ENCODE measurements around the gene PDIA5.
"Not testable (repeated sequence)": the region's sequence is repeated elsewhere in the genome, so short reads cannot be mapped to it uniquely, and the experiment has no call there.

PDIA5 gene

DNA sequence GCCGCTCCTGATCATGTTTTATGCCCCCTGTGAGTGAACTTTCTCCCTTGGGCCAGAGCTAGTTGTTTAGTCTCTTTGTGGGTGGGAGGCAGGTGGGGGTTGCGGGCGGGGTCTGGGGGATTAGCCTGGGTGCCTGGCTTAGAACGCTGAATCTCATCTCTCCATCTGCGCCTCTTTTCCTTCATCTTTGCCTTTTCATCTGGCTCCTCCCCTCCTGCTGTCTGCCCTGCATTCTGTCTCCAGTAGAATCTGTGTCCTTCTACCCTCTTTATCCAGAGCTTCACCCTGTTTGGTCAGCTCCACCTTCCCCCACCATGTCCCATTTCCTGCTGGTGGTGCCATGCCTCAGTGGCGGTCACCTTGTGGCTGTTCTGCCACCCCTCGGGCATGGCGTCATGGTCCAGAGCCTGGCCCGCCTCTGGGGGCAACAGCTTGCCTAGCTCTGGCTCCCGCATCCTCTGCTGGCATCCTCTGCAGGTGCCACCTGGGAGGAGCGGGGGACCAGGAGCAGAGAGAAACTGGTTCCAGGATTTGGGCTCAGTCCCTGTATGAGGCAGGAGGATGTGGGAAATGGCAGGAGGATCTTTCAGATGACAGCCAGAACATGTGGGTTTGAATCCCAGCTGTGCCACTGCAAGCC, 44.3 kb downstream of the PDIA5 start:
- H3K4me3 ChIP-seq (ENCODE audit: low read depth, low read length) = no peak overlapping the region
- no peak for DNase-seq (ENCODE audit: low read depth, low spot score)
- in situ Hi-C loops (cut with HindIII; ENCODE audit: low sequenced_read_pairs) = no loop called here
- TF ChIP-seq, protein P1, sequence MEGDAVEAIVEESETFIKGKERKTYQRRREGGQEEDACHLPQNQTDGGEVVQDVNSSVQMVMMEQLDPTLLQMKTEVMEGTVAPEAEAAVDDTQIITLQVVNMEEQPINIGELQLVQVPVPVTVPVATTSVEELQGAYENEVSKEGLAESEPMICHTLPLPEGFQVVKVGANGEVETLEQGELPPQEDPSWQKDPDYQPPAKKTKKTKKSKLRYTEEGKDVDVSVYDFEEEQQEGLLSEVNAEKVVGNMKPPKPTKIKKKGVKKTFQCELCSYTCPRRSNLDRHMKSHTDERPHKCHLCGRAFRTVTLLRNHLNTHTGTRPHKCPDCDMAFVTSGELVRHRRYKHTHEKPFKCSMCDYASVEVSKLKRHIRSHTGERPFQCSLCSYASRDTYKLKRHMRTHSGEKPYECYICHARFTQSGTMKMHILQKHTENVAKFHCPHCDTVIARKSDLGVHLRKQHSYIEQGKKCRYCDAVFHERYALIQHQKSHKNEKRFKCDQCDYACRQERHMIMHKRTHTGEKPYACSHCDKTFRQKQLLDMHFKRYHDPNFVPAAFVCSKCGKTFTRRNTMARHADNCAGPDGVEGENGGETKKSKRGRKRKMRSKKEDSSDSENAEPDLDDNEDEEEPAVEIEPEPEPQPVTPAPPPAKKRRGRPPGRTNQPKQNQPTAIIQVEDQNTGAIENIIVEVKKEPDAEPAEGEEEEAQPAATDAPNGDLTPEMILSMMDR (IDR thresholded peaks at IDR 0.05; ENCODE audit: low read depth, low read length) = no peak

GRCh38 chr3:123111640-123112039, 44.8 kb downstream of the PDIA5 start:
- no peak overlapping the region for H3K4me3 ChIP-seq (ENCODE audit: low read depth, low read length)
- in situ Hi-C loops (cut with HindIII; ENCODE audit: low sequenced_read_pairs) = no loop called here
- TF ChIP-seq, protein P1 (IDR thresholded peaks at IDR 0.05; ENCODE audit: low read depth, low read length) = no peak
- no peak for DNase-seq (ENCODE audit: low read depth, low spot score)

DNA sequence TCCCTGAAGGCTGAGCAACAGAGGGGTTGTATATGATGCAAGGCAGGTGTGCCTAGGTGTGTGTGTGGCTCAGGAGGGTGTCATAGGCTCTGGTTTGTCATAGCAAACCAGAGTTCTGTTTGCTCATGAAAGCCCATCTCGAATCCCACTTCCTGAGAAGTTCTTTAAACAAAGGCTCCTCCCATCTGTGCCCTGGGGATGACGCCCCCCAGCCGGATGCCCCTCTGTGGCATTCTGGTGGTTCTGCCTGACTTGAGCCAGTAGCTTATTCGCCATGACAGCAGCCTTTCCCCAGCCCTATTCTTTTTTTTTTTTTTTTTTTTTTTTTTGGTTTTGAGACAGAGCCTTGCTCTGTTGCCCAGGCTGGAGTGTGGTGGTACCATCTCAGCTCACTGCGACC, 45.4 kb downstream of the PDIA5 start:
- in situ Hi-C loops (cut with HindIII; ENCODE audit: low sequenced_read_pairs) = no loop called here
- TF ChIP-seq, protein P1 (IDR thresholded peaks at IDR 0.05; ENCODE audit: low read depth, low read length) = no peak
- no peak overlapping the region for H3K4me3 ChIP-seq (ENCODE audit: low read depth, low read length)

DNA sequence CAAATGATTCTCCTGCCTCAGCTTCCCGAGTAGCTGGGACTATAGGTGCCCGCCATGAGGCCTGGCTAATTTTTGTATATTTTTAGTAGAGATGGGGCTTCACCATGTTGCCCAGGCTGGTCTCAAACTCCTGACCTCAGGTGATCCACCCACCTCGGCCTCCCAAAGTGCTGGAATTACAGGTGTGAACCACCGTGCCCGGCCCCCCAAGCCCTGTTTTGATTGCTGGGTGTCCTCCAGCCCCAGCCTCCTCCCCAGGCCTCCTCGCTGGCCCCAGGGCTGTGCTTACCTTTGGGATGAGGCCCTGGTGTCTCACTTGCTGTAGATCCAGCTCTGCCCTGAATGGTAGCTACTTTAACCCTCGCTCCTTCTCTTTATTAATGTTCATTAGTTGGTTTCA, 45.8 kb downstream of the PDIA5 start:
- H3K4me3 ChIP-seq (ENCODE audit: low read depth, low read length); in situ Hi-C loops (cut with HindIII; ENCODE audit: low sequenced_read_pairs); DNase-seq (ENCODE audit: low read depth, low spot score): not testable (repeated sequence)

More for the DNA sequence above, 45.4 kb downstream of the PDIA5 start:
- DNase-seq (ENCODE audit: low read depth, low spot score) = no peak

GRCh38 chr3:123113889-123114450, 47.1 kb downstream of the PDIA5 start:
- in situ Hi-C loops (cut with HindIII; ENCODE audit: low sequenced_read_pairs) = no loop called here
- no peak overlapping the region for H3K4me3 ChIP-seq (ENCODE audit: low read depth, low read length)
- no peak for DNase-seq (ENCODE audit: low read depth, low spot score)
- TF ChIP-seq, protein P1 (IDR thresholded peaks at IDR 0.05; ENCODE audit: low read depth, low read length) = no peak

DNA sequence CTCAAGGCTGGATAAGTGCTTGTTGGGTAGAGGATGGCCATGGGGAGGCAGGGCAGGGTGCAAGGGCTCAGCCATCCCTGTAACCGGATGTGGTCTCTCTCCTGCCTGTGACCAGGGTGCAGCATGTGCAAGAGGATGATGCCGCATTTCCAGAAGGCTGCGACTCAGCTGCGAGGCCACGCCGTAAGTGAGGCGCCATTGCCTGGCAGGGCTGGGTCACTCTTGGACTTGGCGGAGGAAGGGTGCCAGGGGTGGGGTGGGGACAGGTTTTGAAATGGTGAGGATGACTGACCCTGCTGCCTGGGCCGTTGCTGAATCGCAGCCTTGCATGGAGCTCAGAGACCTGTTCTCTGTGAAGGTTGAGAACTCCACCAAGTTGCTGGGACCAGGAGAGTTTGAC, 49.3 kb downstream of the PDIA5 start:
- TF ChIP-seq, protein P1 (IDR thresholded peaks at IDR 0.05; ENCODE audit: low read depth, low read length) = no peak
- DNase-seq (ENCODE audit: low read depth, low spot score) = no peak
- H3K4me3 ChIP-seq (ENCODE audit: low read depth, low read length) = no peak overlapping the region
- in situ Hi-C loops (cut with HindIII; ENCODE audit: low sequenced_read_pairs) = no loop called here

DNA sequence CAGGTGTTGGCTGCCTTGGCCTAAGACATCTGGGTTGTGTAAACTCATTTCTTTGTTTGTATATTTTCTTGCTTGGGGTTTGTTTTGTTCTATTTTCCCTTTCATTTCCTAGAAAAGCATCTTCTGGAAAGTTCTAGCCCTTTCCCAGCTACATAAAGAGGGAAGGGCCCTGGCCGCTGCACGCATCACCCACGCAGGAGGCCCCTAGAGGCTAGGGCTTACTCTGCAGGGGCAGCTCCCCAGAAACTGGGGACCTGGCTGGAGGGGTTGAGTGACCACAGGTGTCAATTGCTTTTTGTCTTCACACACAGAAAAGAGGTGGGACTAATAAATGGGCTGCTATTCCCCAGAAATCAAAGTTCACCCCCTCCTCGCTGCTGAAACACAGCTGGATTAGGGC, 52.6 kb downstream of the PDIA5 start:
- in situ Hi-C loops (cut with HindIII; ENCODE audit: low sequenced_read_pairs) = no loop called here
- TF ChIP-seq, protein P1 (IDR thresholded peaks at IDR 0.05; ENCODE audit: low read depth, low read length) = no peak
- no peak overlapping the region for H3K4me3 ChIP-seq (ENCODE audit: low read depth, low read length)
- no peak for DNase-seq (ENCODE audit: low read depth, low spot score)

Data from astrocyte of the spinal cord (primary cell).